GM12878 (cell line): ENCODE data around the gene AGAP1.

ENCODE experiments used
- EGR1 ChIP-seq, 2 experiments: IDR thresholded peaks; 1 replicate in 1 of 2; 2 replicates in 1 of 2; pipeline ENCODE4 v1.6.1; 2011 to 2012; ENCODE audit warnings: low read depth in 2 of 2, low read length in 2 of 2, borderline replicate concordance in 1 of 2, mild to moderate bottlenecking in 1 of 2, moderate library complexity in 1 of 2
- FOXK2 ChIP-seq: fragments of 450-650 bp; IDR thresholded peaks from 2 replicates; pipeline ENCODE4 v1.6.1; 2017; ENCODE audit warnings: mild to moderate bottlenecking, moderate library complexity
- POLR2A ChIP-seq: IDR thresholded peaks from 2 replicates; pipeline ENCODE4 v1.6.1; 2011; ENCODE audit warnings: low read depth, mild to moderate bottlenecking, low read length
- POLR2AphosphoS5 ChIP-seq: IDR thresholded peaks from 2 replicates; pipeline ENCODE4 v1.6.1; 2011; ENCODE audit warnings: mild to moderate bottlenecking, low read length, inconsistent platforms
- SUZ12 ChIP-seq: fragments of 200-600 bp; sonication (generic); IDR thresholded peaks from one replicate; pipeline ENCODE4 v1.6.1; 2018; ENCODE audit warnings: antibody characterized with exemption, mild to moderate bottlenecking; ENCODE audit not compliant: unreplicated experiment
- WRNIP1 ChIP-seq: IDR thresholded peaks from 2 replicates; pipeline ENCODE4 v1.6.1; 2011; ENCODE audit warnings: low read depth, low read length, improper control_type of control experiment, borderline replicate concordance
- TF ChIP-seq, protein P1 (sequence below): IDR thresholded peaks from 2 replicates; pipeline ENCODE4 v1.6.1; 2011; ENCODE audit warnings: mild to moderate bottlenecking, low read depth, low read length, moderate library complexity; ENCODE audit not compliant: insufficient replicate concordance

GRCh38 chr2:235600406-235600805 lies 106.6 kb downstream of the AGAP1 start:
- TF ChIP-seq POLR2A (no peak), FOXK2 (no peak), POLR2AphosphoS5 (no peak), WRNIP1 (no peak), EGR1 (IDR thresholded peaks at IDR 0.05; ENCODE audit: borderline replicate concordance in 1 of 2, low read depth in 2 of 2, low read length in 2 of 2) (no peak), SUZ12 (no peak)
- TF ChIP-seq, protein P1, sequence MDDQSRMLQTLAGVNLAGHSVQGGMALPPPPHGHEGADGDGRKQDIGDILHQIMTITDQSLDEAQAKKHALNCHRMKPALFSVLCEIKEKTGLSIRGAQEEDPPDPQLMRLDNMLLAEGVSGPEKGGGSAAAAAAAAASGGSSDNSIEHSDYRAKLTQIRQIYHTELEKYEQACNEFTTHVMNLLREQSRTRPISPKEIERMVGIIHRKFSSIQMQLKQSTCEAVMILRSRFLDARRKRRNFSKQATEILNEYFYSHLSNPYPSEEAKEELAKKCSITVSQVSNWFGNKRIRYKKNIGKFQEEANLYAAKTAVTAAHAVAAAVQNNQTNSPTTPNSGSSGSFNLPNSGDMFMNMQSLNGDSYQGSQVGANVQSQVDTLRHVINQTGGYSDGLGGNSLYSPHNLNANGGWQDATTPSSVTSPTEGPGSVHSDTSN: no peak
